Liver (tissue), 9 donors: ENCODE measurements around the gene NFATC2. TPM values are rescaled to one million over a fixed set of nuclear protein-coding genes. Genes with fewer than 3 reads are reported as not detected.

ENCODE experiments used
- DNase-seq: peaks from one replicate; pipeline ENCODE4 v3.0.0-alpha.2; 2017; ENCODE audit warnings: low spot score
- H3K27ac ChIP-seq, 2 donors: one replicate each; pipeline ENCODE4 v1.7.0; 2013; ENCODE audit warnings: inconsistent platforms in 2 of 2, low read length in 2 of 2, control low read depth in 1 of 2, low read depth in 1 of 2, mild to moderate bottlenecking in 1 of 2
- H3K27me3 ChIP-seq, 4 donors: one replicate each; pipeline versions ENCODE4 v1.6.1 to v1.7.0; 2013; ENCODE audit warnings: low read length in 3 of 4, inconsistent platforms in 1 of 4, mild to moderate bottlenecking in 1 of 4, moderate library complexity in 1 of 4; ENCODE audit not compliant: control insufficient read depth in 4 of 4, insufficient read depth in 4 of 4
- H3K36me3 ChIP-seq, 4 donors: one replicate each; pipeline versions ENCODE4 v1.6.1 to v1.7.0; 2013; ENCODE audit warnings: low read length in 3 of 4, mild to moderate bottlenecking in 3 of 4, low read depth in 1 of 4, moderate library complexity in 1 of 4; ENCODE audit not compliant: control insufficient read depth in 4 of 4, insufficient read depth in 3 of 4
- H3K4me1 ChIP-seq, 4 donors: one replicate each; pipeline versions ENCODE4 v1.6.1 to v1.7.0; 2013; ENCODE audit warnings: low read length in 3 of 4, mild to moderate bottlenecking in 3 of 4, moderate library complexity in 1 of 4; ENCODE audit not compliant: control insufficient read depth in 4 of 4, insufficient read depth in 4 of 4
- H3K4me3 ChIP-seq, 3 donors: one replicate each; pipeline versions ENCODE4 v1.6.1 to v1.7.0; 2013; ENCODE audit warnings: low read length in 3 of 3, control low read depth in 1 of 3, low read depth in 1 of 3, mild to moderate bottlenecking in 1 of 3
- H3K9ac ChIP-seq, 2 donors: one replicate each; pipeline ENCODE4 v1.7.0; 2013; ENCODE audit warnings: low read length in 2 of 2, mild to moderate bottlenecking in 2 of 2, moderate library complexity in 2 of 2, control low read depth in 1 of 2, low read depth in 1 of 2
- H3K9me3 ChIP-seq, 4 donors: one replicate each; pipeline versions ENCODE4 v1.6.1 to v1.7.0; 2013; ENCODE audit warnings: low read length in 3 of 4; ENCODE audit not compliant: control insufficient read depth in 4 of 4
- ATF3 ChIP-seq: IDR thresholded peaks from 2 replicates; pipeline ENCODE4 v1.6.1; 2016; ENCODE audit warnings: antibody characterized with exemption
- CTCF ChIP-seq: fragments of 150-350 bp; IDR thresholded peaks from 2 replicates; pipeline ENCODE4 v1.5.1; 2017; ENCODE audit warnings: improper control_type of control experiment, low read depth, low read length; ENCODE audit not compliant: missing input control
- EGR1 ChIP-seq, 2 donors: IDR thresholded peaks; 2 replicates each; pipeline ENCODE4 v1.6.1; 2016 to 2018; ENCODE audit warnings: antibody characterized with exemption in 2 of 2, low read depth in 2 of 2
- FOXA1 ChIP-seq: IDR thresholded peaks from 2 replicates; pipeline ENCODE4 v1.6.1; 2016; ENCODE audit warnings: antibody characterized with exemption
- FOXA2 ChIP-seq: IDR thresholded peaks from 2 replicates; pipeline ENCODE4 v1.6.1; 2016; ENCODE audit warnings: antibody characterized with exemption
- GABPA ChIP-seq, 2 donors: IDR thresholded peaks in 1 of 2; conservative IDR thresholded peaks in 1 of 2; 2 replicates each; pipeline ENCODE4 v1.6.1; 2016; ENCODE audit warnings: antibody characterized with exemption in 2 of 2, mild to moderate bottlenecking in 1 of 2, moderate library complexity in 1 of 2
- HNF4A ChIP-seq, 2 donors: conservative IDR thresholded peaks; 2 replicates each; pipeline ENCODE4 v1.6.1; 2016; ENCODE audit warnings: antibody characterized with exemption in 2 of 2, mild to moderate bottlenecking in 2 of 2
- HNF4G ChIP-seq: IDR thresholded peaks from 2 replicates; pipeline ENCODE4 v1.6.1; 2016; ENCODE audit warnings: antibody characterized with exemption
- JUND ChIP-seq, 2 donors: IDR thresholded peaks; 2 replicates each; pipeline ENCODE4 v1.6.1; 2016; ENCODE audit warnings: antibody characterized with exemption in 2 of 2
- MAX ChIP-seq: IDR thresholded peaks from 2 replicates; pipeline ENCODE4 v1.6.1; 2016; ENCODE audit warnings: antibody characterized with exemption
- RAD21 ChIP-seq, 2 donors: IDR thresholded peaks; 2 replicates each; pipeline ENCODE4 v1.6.1; 2016; ENCODE audit warnings: antibody characterized with exemption in 2 of 2, mild to moderate bottlenecking in 2 of 2
- REST ChIP-seq: IDR thresholded peaks from 2 replicates; pipeline ENCODE4 v1.6.1; 2016; ENCODE audit warnings: antibody characterized with exemption, mild to moderate bottlenecking
- RXRA ChIP-seq, 2 donors: IDR thresholded peaks; 2 replicates each; pipeline ENCODE4 v1.6.1; 2017 to 2018; ENCODE audit warnings: antibody characterized with exemption in 2 of 2, mild to moderate bottlenecking in 1 of 2
- SP1 ChIP-seq: IDR thresholded peaks from 2 replicates; pipeline ENCODE4 v1.6.1; 2018; ENCODE audit warnings: antibody characterized with exemption, mild to moderate bottlenecking
- TAF1 ChIP-seq: conservative IDR thresholded peaks from 2 replicates; pipeline ENCODE4 v1.6.1; 2016; ENCODE audit warnings: antibody characterized with exemption, mild to moderate bottlenecking
- YY1 ChIP-seq: IDR thresholded peaks from 2 replicates; pipeline ENCODE4 v1.6.1; 2016; ENCODE audit warnings: antibody characterized with exemption, mild to moderate bottlenecking
- ZBTB33 ChIP-seq: IDR thresholded peaks from 2 replicates; pipeline ENCODE4 v1.6.1; 2016; ENCODE audit warnings: antibody characterized with exemption
- WGBS: extraction: QIAGEN DNeasy Blood & Tissue Kit; methylation state at CpG from one replicate; pipeline ENCODE4 v1.1.7; 2013; 5-methylcytosine and 5-hydroxymethylcytosine counted together
- polyA plus RNA-seq, 2 donors: library from polyadenylated mRNA; stranded (reverse) in 1 of 2; unstranded in 1 of 2; fragments of 200-250 nt in 1 of 2; fragments of >200 nt in 1 of 2; fragmentation: Nextera tagmentation in 1 of 2; extraction: Ambion mirVana in 1 of 2; gene quantifications; one replicate each; pipeline versions ENCODE4 v1.2.1 to v1.2.3, GENCODE V29; 2013 to 2015
- total RNA-seq, 2 donors: library from RNA; depleted of rRNA; stranded (reverse); fragments of >200 nt; gene quantifications; one replicate each; pipeline ENCODE4 v1.2.3, GENCODE V29; 2014
- donor health status: healthy.
- donor health status: healthy.
- donor health status: healthy.
- donor health status: healthy.
- donor health status: healthy.

Gene NFATC2
- total and polyA plus RNA-seq, 4 donors, result 1.2 to 6.7 (median 2.6) TPM

- no peak overlapping the region for H3K4me3 ChIP-seq
- H3K4me1 ChIP-seq, result no peaks in the 10 kb centered on the region
- H3K36me3 ChIP-seq, result no peaks in the 10 kb centered on the region
- no peaks in the 10 kb centered on the region for H3K27me3 ChIP-seq
- no peak overlapping the region for H3K27ac ChIP-seq
- TF ChIP-seq SP1 (no peak), YY1 (no peak), REST (no peak), GABPA (IDR thresholded peaks at IDR 0.05 in 1 of 2, conservative IDR thresholded peaks at IDR 0.05 in 1 of 2) (no peak), CTCF (no peak), EGR1 (IDR thresholded peaks at IDR 0.05; ENCODE audit: low read depth in 2 of 2) (no peak), ATF3 (no peak), JUND (IDR thresholded peaks at IDR 0.05) (no peak), HNF4G (no peak), HNF4A (conservative IDR thresholded peaks at IDR 0.05) (no peak), FOXA1 (no peak), FOXA2 (no peak), TAF1 (no peak), RAD21 (IDR thresholded peaks at IDR 0.05) (no peak)
- WGBS, result 86% methylated on average over 4 of the region's 4 CpGs
- no peak overlapping the region for H3K9ac ChIP-seq
- no peaks in the 10 kb centered on the region for H3K9me3 ChIP-seq
- no peak for DNase-seq
Observed at GRCh38 chr20:51585148-51585547, 42.6 kb upstream of the NFATC2 start.

- H3K27ac ChIP-seq, result no peak overlapping the region
- H3K4me3 ChIP-seq, result no peak overlapping the region
- no peaks in the 10 kb centered on the region for H3K36me3 ChIP-seq
- no peaks in the 10 kb centered on the region for H3K27me3 ChIP-seq
- no peaks in the 10 kb centered on the region for H3K9me3 ChIP-seq
- H3K9ac ChIP-seq, result no peak overlapping the region
- DNase-seq, result no peak
- H3K4me1 ChIP-seq, result no peaks in the 10 kb centered on the region
- WGBS, result 91% methylated on average over 4 of the region's 4 CpGs
- TF ChIP-seq SP1, result no peak
- TF ChIP-seq RAD21 (IDR thresholded peaks at IDR 0.05), result no peak
- no peak for TF ChIP-seq MAX
- no peak for TF ChIP-seq RXRA (IDR thresholded peaks at IDR 0.05)
- no peak for TF ChIP-seq HNF4A (conservative IDR thresholded peaks at IDR 0.05)
- no peak for TF ChIP-seq HNF4G
- no peak for TF ChIP-seq JUND (IDR thresholded peaks at IDR 0.05)
- no peak for TF ChIP-seq EGR1 (IDR thresholded peaks at IDR 0.05; ENCODE audit: low read depth in 2 of 2)
- no peak for TF ChIP-seq ZBTB33
- TF ChIP-seq FOXA1, result no peak
- no peak for TF ChIP-seq GABPA (IDR thresholded peaks at IDR 0.05 in 1 of 2, conservative IDR thresholded peaks at IDR 0.05 in 1 of 2)
- TF ChIP-seq TAF1, result no peak
- no peak for TF ChIP-seq ATF3
- TF ChIP-seq REST, result no peak
- no peak for TF ChIP-seq CTCF
- TF ChIP-seq FOXA2, result no peak
Observed at GRCh38 chr20:51584737-51585136, 42.2 kb upstream of the NFATC2 start.
